Left renal cortex interstitium (tissue), 4 donors: Measurements from ENCODE around the gene MAP1S. TPM values are rescaled to one million over a fixed set of nuclear protein-coding genes. Genes with fewer than 3 reads are reported as not detected.
"Not testable (repeated sequence)": the region's sequence is repeated elsewhere in the genome, so short reads cannot be mapped to it uniquely, and the experiment has no call there.

Experiments
- DNase-seq, 4 donors: peaks; one replicate each; pipeline ENCODE4 v3.0.0-alpha.2; 2013; ENCODE audit warnings: low read depth in 4 of 4, low spot score in 2 of 4, missing footprints in 1 of 4
- polyA plus RNA-seq, 4 donors: library from polyadenylated mRNA; unstranded; fragments of 120-200 nt; gene quantifications; one replicate each; pipeline ENCODE4 v1.2.1, GENCODE V29; 2013; ENCODE audit not compliant: insufficient read length in 4 of 4

The MAP1S gene
- polyA plus RNA-seq, 4 donors: 29.1 to 49.0 (median 40.0) TPM

GRCh38 chr19:17758515-17758914 is 39.2 kb downstream of the MAP1S start:
- no peak for DNase-seq

GRCh38 chr19:17761148-17761547 is 41.9 kb downstream of the MAP1S start:
- no peak for DNase-seq

GRCh38 chr19:17762505-17763229 is 43.4 kb downstream of the MAP1S start:
- no peak for DNase-seq

GRCh38 chr19:17764348-17764747 is 45.1 kb downstream of the MAP1S start:
- DNase-seq: no peak

GRCh38 chr19:17765069-17765618 is 45.9 kb downstream of the MAP1S start:
- no peak for DNase-seq

GRCh38 chr19:17766543-17767131 is 47.4 kb downstream of the MAP1S start:
- peak in 1 of 4 donors; percentile 48 for DNase-seq

GRCh38 chr19:17767559-17767958 is 48.3 kb downstream of the MAP1S start:
- DNase-seq: no peak

- no peak for DNase-seq
Observed at GRCh38 chr19:17770613-17771012, 51.3 kb downstream of the MAP1S start.

- DNase-seq: no peak
Observed at GRCh38 chr19:17772172-17772571, 52.9 kb downstream of the MAP1S start.

- DNase-seq: no peak
Observed at GRCh38 chr19:17775245-17775927, 56.1 kb downstream of the MAP1S start.

GRCh38 chr19:17775991-17776803 is 56.9 kb downstream of the MAP1S start:
- DNase-seq: no peak

- DNase-seq: not testable (repeated sequence)
Observed at GRCh38 chr19:17777840-17778239, 58.6 kb downstream of the MAP1S start.

- DNase-seq: no peak
Observed at GRCh38 chr19:17778251-17778967, 59.1 kb downstream of the MAP1S start.

- no peak for DNase-seq
Observed at GRCh38 chr19:17778968-17779929, 60.0 kb downstream of the MAP1S start.

GRCh38 chr19:17780781-17781180 is 61.5 kb downstream of the MAP1S start:
- no peak for DNase-seq

GRCh38 chr19:17783721-17784120 is 64.4 kb downstream of the MAP1S start:
- not testable (repeated sequence) for DNase-seq
